Stimulated activated CD4-positive, alpha-beta T cell treated with anti-CD3 and anti-CD28 coated beads, Interleukin-15, amount 100 ng/mL, for 1 hour (primary cell): Measurements from ENCODE around the gene THBS1.

Source experiments
- DNase-seq, 2 donors: peaks; one replicate each; pipeline ENCODE4 v3.0.0-alpha.2; 2020; ENCODE audit warnings: low read depth in 1 of 2, low spot score in 1 of 2

THBS1 gene

GRCh38 chr15:39629371-39629770 is 48.5 kb downstream of the THBS1 start:
- DNase-seq, result peak in 1 of 2 donors; percentile 50

- DNase-seq, result no peak
These were observed 49.0 kb downstream of the THBS1 start for GRCh38 chr15:39629906-39630305.

- DNase-seq, result no peak
These were observed 50.5 kb downstream of the THBS1 start for GRCh38 chr15:39631357-39631756.

- DNase-seq, result no peak
These were observed 57.2 kb downstream of the THBS1 start for GRCh38 chr15:39638041-39638440.

GRCh38 chr15:39639037-39639436 is 58.2 kb downstream of the THBS1 start:
- no peak for DNase-seq

- DNase-seq, result no peak
These were observed 59.8 kb downstream of the THBS1 start for GRCh38 chr15:39640665-39641064.

GRCh38 chr15:39641191-39641889 is 60.5 kb downstream of the THBS1 start:
- DNase-seq, result no peak

- DNase-seq, result no peak
These were observed 61.2 kb downstream of the THBS1 start for GRCh38 chr15:39642011-39642640.

GRCh38 chr15:39643727-39644126 is 62.8 kb downstream of the THBS1 start:
- DNase-seq, result no peak

- DNase-seq, result no peak
These were observed 63.3 kb downstream of the THBS1 start for GRCh38 chr15:39644136-39644535.

- no peak for DNase-seq
These were observed 64.5 kb downstream of the THBS1 start for GRCh38 chr15:39645138-39645975.

- DNase-seq, result no peak
These were observed 65.0 kb downstream of the THBS1 start for GRCh38 chr15:39645976-39646257.

- DNase-seq, result no peak
These were observed 65.5 kb downstream of the THBS1 start for GRCh38 chr15:39646425-39646824.
